ENCODE measurements around the gene PPP2R1A.
"Not testable (repeated sequence)": the region's sequence is repeated elsewhere in the genome, so short reads cannot be mapped to it uniquely, and the experiment has no call there.

PPP2R1A gene

DNA sequence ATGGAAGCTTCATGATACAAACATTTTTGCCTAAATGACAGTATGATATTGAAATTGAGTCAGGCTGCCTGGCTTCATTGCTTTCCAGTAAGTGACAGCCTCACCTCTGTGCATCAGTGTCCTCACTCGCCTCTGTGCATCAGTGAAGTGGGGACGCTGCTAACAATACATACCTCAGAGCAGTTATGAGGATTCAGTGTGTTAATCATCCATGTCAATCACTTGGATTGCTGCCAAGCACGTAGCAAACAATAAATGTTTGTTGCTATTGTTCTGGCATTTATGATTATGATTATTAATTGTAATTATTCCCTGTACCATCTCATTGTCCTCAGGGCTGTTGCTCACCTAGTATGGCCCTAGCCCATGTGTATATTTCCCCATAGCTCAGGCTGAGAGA, 8.8 kb downstream of the PPP2R1A start:
- DNase-seq (ENCODE audit: extremely low spot score, insufficient read length, low read depth) (no peak), FAIRE-seq (no peak)

DNA sequence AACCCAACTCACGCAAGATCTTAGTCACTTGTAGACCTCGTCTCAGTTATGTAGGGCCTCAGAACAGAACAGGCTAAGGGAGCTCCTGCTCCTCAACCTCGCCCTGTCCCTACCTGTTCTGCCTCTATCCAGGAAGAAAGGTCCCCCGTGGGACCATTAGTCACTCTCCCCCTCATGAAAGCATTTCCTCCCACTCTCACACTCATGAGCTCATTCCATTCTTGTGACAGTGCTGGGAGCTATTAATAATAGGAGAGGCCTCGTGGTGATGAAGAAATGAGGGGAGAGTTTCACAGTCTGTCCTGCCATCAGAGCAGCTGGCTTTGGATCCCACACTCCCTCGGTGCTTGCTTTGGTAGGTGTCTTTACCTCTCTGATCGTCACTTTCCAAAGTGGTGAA, 10.2 kb downstream of the PPP2R1A start:
- no peak for FAIRE-seq
- DNase-seq (ENCODE audit: extremely low spot score, insufficient read length, low read depth), result no peak

DNA sequence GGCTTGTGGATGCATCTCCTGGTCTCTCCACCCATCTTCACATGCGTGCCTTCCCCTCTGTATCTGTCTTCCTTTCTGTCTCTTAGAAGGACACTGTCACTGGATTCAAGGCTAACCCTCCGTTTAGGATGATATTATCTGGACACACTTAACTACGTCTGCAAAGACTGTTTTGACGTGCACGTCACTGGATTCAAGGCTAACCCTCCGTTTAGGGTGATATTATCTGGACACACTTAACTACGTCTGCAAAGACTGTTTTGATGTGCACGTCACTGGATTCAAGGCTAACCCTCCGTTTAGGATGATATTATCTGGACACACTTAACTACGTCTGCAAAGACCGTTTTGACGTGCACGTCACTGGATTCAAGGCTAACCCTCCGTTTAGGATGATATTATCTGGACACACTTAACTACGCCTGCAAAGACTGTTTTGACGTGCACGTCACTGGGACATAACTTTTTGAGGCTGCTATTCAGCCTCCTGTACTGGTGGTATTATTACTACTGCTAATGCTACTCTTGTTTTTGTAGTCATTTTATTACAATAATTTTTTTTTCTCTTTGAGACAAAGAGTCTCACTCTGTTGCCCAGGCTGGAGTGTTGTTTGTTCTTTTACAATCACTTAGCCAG, 11.0 kb downstream of the PPP2R1A start:
- not testable (repeated sequence) for FAIRE-seq; DNase-seq (ENCODE audit: extremely low spot score, insufficient read length, low read depth)

DNA sequence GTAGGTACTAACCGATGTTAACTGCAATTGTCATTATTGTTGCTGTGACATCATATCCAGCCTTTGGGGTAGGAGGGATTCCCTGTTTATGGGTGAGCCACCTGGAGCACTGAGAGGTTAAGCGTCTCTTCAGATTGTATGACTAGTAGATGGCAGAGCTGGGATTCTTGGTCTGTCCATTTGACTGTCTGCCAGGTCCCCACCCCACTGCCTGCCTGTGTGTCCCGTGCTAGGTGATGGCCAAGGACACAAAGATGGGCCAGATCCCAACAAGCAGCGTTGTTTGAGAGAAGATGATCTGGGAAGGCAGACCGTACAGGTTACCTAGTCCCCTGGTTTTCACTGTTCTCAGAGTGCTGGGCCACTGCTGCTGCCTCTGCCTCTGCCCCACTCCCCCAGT, 16.6 kb downstream of the PPP2R1A start:
- DNase-seq (ENCODE audit: extremely low spot score, insufficient read length, low read depth) (no peak), FAIRE-seq (no peak)

DNA sequence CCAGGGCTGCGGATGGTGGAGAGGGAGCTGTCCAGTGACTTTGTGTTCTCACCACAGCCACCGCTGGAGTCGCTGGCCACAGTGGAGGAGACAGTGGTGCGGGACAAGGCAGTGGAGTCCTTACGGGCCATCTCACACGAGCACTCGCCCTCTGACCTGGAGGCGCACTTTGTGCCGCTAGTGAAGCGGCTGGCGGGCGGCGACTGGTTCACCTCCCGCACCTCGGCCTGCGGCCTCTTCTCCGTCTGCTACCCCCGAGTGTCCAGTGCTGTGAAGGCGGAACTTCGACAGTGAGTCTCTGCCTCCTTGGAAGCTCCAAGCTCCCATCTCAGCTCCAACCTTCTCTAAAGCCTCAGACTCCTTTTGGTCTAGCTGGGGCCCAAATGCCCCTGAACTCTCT, 21.4 kb downstream of the PPP2R1A start:
- FAIRE-seq (no peak), DNase-seq (ENCODE audit: extremely low spot score, insufficient read length, low read depth) (no peak)

DNA sequence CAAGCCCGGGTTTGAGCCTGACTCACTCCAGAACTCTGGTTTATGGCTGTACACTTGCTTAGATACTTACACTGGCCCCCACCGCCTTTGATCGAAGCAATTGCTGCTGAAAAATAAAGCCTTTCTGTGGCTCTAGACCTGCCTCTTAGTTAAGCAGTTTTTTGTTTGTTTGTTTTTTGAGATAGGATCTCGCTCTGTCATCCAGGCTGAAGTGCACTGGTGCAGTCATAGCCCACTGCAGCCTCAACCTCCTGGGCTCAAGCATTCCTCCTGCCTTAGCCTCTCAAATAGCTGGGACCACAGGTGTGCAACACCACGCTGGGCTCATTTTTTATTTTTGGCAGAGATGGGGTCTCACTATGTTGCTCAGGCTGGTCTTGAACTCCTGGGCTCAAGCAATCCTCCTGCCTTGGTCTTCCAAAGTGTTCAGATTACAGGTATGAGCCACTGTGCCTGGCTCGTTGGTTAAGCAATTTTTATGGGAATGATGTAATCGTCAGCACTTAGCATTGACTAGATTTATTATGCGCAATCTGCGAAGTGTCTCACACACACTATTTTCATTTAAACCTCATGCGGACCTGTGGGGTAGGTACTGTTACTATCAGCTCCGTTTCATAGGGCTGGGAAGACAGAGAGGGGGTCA, 22.2 kb downstream of the PPP2R1A start:
- no peak for FAIRE-seq

DNA sequence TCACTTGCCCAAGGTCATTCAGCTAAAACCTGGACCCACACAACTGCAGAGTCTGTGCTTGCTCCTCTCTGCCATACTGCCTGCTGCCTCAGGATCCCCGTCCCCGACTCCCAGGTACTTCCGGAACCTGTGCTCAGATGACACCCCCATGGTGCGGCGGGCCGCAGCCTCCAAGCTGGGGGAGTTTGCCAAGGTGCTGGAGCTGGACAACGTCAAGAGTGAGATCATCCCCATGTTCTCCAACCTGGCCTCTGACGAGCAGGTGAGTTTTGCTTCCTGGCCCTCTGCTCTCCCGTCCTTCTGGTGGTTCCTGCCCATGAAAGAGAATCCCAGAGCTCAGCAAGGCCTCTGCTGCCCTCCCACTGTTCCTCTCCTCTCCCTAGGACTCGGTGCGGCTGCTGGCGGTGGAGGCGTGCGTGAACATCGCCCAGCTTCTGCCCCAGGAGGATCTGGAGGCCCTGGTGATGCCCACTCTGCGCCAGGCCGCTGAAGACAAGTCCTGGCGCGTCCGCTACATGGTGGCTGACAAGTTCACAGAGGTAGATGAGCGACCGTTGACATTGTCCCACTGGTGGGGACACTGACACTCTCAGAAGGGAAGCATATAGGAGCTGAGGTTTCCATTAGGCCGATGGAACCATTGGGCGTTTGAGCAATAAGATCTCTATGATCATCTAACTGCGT, 22.9 kb downstream of the PPP2R1A start:
- FAIRE-seq (no peak), DNase-seq (ENCODE audit: extremely low spot score, insufficient read length, low read depth) (no peak)

More for the DNA sequence above, 22.2 kb downstream of the PPP2R1A start:
- no peak for DNase-seq (ENCODE audit: extremely low spot score, insufficient read length, low read depth)

DNA sequence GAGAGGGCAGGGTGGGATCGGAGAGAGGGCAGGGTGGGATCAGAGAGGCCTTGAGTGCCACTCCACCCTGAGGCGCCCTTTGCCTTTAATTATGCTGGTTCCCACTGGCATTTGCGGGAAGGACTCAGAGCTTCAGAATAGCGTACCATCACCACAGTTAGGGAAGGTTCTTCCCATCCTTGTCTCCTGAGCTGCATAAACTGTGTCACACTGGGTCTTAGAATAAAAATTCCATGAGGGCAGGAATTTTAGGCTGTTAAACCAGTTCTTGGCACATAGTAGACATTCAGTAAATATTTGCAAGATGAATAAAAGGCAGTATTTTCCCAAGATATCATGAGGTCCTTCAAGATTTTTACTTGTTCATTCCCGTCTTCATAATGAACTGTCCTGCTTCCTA, 24.4 kb downstream of the PPP2R1A start:
- DNase-seq (ENCODE audit: extremely low spot score, insufficient read length, low read depth), result no peak
- FAIRE-seq, result no peak

DNA sequence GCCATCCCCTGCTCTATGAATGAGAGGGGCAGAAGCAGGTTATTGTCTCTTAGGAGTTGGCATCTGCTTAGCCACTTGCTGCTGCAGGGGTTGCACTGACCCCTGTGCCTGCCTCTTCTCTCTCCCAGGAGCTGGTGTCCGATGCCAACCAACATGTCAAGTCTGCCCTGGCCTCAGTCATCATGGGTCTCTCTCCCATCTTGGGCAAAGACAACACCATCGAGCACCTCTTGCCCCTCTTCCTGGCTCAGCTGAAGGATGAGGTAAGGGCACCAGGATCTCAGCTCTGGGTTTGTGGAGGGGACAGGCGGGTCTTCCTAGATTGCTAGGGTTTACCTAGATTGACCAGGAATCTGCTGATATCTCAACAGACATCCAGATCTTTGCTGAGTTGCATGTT, 26.5 kb downstream of the PPP2R1A start:
- DNase-seq (ENCODE audit: extremely low spot score, insufficient read length, low read depth) (no peak), FAIRE-seq (no peak)

DNA sequence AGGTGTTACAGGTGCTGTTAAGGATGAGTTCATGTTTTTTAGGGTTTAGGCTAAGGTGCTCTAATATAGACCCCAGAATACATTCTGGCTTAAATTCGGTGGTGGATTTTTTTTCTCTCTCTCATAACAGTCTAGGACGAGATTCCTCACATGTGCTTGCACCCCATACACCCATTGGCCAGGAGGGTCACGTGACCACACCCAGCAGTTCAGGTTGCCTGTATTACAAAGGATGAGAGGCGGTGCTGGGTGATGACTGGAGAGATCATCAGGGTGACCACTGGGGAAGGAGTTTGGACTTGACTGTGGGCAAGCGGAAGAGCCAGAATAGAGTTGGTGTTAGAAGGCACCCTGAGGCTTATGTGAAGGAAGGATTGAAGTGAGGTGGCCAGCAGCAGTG, 27.7 kb downstream of the PPP2R1A start:
- DNase-seq (ENCODE audit: extremely low spot score, insufficient read length, low read depth) (no peak), FAIRE-seq (no peak)

DNA sequence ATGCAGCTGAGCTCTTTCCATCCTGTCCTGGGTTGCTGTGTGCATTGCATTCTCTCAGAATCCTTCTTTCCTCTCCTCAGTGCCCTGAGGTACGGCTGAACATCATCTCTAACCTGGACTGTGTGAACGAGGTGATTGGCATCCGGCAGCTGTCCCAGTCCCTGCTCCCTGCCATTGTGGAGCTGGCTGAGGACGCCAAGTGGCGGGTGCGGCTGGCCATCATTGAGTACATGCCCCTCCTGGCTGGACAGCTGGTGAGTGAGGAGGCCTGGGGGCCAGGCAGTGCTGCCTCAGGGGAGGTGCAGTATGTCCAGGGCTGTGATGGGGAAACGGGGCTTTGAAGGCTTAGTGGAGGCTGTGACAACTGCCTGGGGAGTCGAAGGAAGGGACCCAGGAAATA, 29.8 kb downstream of the PPP2R1A start:
- FAIRE-seq, result no peak
- DNase-seq (ENCODE audit: extremely low spot score, insufficient read length, low read depth), result no peak

DNA sequence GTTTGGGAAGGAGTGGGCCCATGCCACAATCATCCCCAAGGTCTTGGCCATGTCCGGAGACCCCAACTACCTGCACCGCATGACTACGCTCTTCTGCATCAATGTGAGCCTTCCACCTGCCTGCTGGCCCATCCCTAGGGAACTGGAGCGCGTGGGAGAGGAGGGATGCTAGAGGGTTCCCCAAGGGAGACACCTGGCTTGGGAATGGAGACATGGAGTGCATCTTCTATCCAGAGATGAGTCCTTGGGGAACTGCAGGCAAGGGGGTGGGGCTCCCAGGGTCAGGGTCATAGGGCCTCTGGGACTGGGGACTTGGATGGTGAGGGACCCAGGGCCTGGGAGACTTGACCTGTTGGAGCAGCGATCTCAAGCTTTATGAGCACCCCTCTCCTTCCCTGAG, 31.2 kb downstream of the PPP2R1A start:
- FAIRE-seq (no peak), DNase-seq (ENCODE audit: extremely low spot score, insufficient read length, low read depth) (no peak)

DNA sequence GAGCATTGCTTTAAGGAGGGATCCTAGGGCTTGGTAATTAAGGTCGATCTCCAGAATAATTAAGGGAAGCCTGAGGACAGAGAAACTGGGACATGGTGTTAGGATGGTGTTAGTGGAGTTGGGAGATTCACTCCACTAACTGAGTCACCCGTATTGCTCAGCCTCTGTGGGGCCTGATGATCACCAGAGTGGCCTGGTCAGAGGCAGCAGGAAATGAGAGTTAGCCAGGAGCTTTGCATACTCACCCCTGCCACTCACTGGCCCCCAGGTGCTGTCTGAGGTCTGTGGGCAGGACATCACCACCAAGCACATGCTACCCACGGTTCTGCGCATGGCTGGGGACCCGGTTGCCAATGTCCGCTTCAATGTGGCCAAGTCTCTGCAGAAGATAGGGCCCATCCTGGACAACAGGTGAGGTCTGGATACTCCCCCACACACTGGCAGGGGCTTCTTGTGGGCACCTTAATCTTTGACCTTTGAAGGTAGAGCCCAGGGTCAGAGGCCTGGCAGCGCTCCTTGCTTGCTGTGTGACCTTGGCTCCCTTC, 32.1 kb downstream of the PPP2R1A start:
- DNase-seq (ENCODE audit: extremely low spot score, insufficient read length, low read depth) (no peak), FAIRE-seq (no peak)

DNA sequence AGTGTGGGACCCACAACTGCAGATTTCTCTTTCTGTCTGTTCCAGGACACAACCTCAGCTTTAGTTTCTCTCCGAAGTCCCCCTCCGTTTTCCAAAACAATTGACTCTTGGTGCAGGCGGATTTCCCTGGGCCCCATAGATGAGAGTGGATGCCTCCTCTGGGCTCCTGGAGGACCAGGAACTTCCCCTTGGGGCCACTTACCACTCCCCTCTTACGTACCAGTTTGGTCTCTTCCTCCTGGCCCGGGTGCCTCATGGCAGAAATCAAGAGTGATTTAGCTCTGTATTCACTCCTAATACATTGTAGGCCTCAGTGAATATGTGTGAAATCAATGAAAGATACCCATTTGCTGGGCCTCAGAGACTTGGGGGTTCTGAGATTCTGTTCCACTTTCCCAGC, 34.4 kb downstream of the PPP2R1A start:
- no peak for FAIRE-seq
- DNase-seq (ENCODE audit: extremely low spot score, insufficient read length, low read depth), result no peak

DNA sequence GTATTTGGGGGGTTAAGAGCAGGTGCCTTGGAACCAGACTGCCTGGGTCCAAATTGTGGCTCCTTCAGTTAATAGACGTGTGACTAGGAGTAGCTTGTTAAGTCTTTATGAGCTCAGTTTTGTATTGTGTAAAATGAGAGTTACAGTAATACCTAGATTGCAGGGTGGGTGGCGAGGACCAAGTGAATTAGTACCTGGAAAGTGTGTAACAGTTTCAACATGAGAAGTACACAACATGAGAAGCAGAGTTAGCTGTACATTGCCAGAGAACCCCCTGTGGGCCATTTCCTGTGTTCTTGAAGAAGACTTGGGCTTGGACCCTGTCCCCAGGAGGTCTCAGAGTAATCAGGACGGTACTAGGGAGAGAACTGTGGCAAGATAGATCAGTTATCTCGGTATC, 36.8 kb downstream of the PPP2R1A start:
- DNase-seq (ENCODE audit: extremely low spot score, insufficient read length, low read depth) (no peak), FAIRE-seq (no peak)

DNA sequence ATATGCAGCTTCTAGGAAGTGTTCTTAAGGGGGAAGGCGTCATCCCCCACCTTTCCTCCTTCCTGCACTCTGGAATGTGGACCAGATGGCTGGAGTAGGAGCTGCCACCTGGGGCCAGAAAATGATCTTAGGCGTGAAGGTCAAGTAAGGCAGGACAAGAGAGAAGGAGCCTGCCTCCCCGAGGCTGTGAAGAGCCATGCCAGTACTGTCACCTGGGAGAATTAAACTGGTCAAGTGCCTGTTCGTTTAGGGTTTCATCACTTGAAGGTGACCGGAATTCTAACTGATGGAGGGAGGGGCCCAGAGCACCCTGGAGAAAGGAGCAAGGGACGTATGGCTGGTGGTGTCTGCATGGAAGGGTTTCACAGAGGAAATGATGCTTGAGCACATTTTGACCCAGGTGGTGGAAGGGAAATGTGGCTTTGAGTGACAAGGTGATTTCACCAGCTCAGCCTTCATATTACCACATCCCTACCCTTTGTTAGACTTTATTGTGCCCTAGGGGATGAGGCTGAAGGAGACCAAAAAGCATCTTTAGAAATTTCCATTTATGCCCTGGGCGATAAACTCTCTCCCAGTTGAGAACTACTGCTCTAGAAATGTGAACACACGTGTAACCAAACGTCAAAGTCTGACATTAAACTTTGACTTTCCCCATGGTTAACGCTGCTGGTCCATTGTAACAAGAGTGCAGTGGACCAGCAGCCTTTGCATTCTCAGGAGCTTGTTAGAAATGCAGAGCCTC, 37.5 kb downstream of the PPP2R1A start:
- FAIRE-seq (no peak), DNase-seq (ENCODE audit: extremely low spot score, insufficient read length, low read depth) (no peak)

DNA sequence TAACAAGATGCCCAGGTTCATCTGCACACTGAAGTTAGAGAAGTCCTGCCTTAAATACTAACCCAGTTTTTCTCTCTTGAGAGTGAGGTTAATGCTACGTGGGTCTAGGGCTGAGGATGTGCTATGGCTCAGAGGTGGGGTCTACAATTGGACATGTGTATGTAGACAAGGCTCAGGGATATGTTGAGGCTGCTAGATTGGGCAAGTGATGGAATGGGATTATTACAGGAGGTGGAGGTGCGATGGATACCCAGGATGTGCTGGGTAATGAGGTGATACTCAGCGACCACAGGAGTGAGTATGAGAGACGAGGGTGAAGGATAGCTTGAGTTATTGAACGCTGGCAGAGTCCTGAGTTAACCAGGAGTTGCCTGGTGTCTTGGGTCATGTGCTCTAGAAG, 38.1 kb downstream of the PPP2R1A start:
- FAIRE-seq, result no peak
- no peak for DNase-seq (ENCODE audit: extremely low spot score, insufficient read length, low read depth)

DNA sequence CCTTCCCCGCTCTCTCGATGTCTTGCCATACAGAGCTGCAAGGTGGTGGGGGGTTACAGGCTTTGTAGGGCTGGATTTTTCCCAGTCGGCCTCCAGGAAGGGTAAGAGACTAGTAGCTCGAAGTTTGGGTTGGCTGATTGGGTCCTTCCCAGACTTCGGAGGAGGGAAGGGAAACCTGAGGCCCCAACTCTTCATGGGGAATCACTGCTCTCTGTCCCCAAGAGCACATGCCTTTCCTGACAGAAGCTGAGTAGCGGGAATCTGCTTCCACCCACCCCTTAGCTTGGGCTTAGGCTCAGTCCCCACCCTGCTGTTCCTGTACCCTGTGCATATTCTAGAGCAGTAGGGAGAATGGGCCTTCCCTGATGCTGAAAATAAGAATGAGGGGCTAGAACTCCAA, 39.7 kb downstream of the PPP2R1A start:
- DNase-seq (ENCODE audit: extremely low spot score, insufficient read length, low read depth) (no peak), FAIRE-seq (no peak)

DNA sequence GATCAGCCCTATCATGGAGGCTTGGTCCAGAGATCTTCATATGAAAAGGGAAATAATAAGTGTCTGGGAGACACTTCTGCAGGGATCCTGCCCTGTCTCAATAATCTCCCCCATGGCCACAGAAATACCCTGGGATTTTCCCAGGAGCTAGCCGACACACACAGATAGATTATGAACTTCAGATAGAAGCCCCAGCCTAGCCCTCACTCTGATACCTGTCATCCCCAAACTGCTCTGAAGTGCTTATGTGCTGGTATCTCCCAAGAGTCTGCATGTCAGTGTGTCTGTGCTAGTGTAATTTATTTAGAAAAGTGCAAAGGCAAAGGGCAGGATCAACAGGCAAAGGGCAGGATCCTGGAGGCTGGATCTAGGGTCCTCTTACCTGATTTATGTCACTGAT, 40.8 kb downstream of the PPP2R1A start:
- DNase-seq (ENCODE audit: extremely low spot score, insufficient read length, low read depth) (no peak), FAIRE-seq (no peak)

DNA sequence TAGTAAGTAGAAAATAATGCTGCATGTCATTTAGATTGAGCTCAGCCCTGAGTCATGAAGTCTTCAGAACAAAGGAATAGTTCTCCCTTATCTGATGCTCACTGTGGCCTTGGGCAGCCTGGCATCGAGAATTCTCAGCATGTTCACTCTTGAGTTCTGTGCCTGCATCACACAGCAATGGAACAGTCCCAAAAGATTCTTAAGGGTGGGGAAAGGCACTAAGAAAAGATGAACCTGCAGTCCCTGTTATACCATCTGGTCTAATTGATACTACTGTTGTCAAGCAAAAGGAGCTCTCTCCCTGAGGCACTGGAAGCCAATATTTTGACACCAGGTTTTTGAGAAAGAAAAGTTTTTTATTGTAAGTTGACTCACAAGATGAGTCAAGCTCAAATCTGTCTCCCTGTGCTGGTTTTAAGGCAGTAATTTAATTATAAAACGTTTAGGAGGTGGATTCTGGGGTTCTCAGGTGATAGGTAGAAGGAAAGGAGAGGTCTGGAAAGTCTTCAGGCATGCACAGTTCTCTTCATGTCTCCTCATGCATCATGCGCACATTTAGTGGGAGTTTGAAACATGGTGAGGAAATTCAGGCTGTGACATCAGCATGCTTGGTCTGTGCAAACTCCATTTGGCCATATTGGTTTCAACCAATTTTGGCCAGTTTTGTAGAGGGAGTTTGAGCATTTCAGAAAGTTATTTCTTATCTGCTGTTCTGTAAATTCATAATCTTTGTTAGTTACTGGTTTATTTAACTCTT, 41.5 kb downstream of the PPP2R1A start:
- DNase-seq (ENCODE audit: extremely low spot score, insufficient read length, low read depth) (no peak), FAIRE-seq (no peak)

Measured in GM18507 (cell line).